H1 (cell line): ENCODE data around the gene NUP210L. TPM values are rescaled to one million over a fixed set of nuclear protein-coding genes. Genes with fewer than 3 reads are reported as not detected.

Source experiments
- GABPA ChIP-seq: IDR thresholded peaks from 2 replicates; pipeline ENCODE4 v1.6.1; 2011; ENCODE audit warnings: mild to moderate bottlenecking, low read length, moderate library complexity, borderline replicate concordance; ENCODE audit not compliant: insufficient read depth
- RXRA ChIP-seq: IDR thresholded peaks from 2 replicates; pipeline ENCODE4 v1.6.1; 2011; ENCODE audit warnings: low read depth, mild to moderate bottlenecking, low read length, moderate library complexity; ENCODE audit not compliant: insufficient read depth
- YY1 ChIP-seq: IDR thresholded peaks from 2 replicates; pipeline ENCODE4 v1.6.1; 2011; ENCODE audit warnings: low read depth, mild to moderate bottlenecking, low read length
- polyA plus RNA-seq, 7 experiments: library from polyadenylated mRNA; depleted of rRNA in 3 of 7; stranded (reverse) in 5 of 7; unstranded in 2 of 7; fragments of >200 nt in 5 of 7; fragments of 200-250 nt in 2 of 7; gene quantifications; 1 replicate in 5 of 7; 2 replicates in 1 of 7; 4 replicates in 1 of 7; pipeline versions ENCODE4 v1.2.1 to v1.2.3, GENCODE V29; 2011 to 2013; ENCODE audit warnings: missing spikeins in 2 of 7, mixed read lengths in 2 of 7
- total RNA-seq: library from RNA; stranded (reverse); fragmentation: NEBNext Ultra II Directional; extraction: Animal tissue kit (Norgen Biotek cat#: 25700); gene quantifications from 2 replicates; pipeline ENCODE4 v1.2.1, GENCODE V29; 2021

The NUP210L gene
- total and polyA plus RNA-seq, 2 of the 8 experiments (the other 6 are each of a cell fraction or from before 2014, with no cell fraction given), result not detected

DNA sequence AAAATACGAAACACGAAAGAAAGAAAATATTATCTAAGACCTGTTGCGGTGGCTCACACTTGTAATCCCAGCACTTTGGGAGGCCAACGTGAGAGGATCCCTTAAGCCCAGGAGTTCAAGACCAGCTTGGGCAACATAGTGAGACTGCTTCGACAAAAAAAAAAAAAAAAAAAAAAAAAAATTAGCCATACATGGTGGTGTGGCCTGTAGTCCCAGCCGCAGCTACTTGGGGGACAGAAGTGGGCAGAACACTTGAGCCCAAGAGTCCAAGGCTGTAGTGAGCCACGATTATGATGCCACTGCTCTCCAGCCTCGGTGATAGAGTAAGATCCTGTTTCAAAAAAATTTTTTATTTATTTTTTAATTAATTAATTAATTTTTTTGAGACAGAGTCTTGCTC, 167.3 kb downstream of the NUP210L start (continued):
- no peak for TF ChIP-seq GABPA
- TF ChIP-seq YY1, result no peak
- no peak for TF ChIP-seq RXRA
- TF ChIP-seq, all 59 proteins: peak for 0
